Lower lobe of right lung (tissue), 2 donors: Measurements from ENCODE around the gene MMP21. TPM values are rescaled to one million over a fixed set of nuclear protein-coding genes. Genes with fewer than 3 reads are reported as not detected.

Experiments
- ATAC-seq, 2 donors: fragments of 200-7000 bp; cut with Tn5 transposase; one replicate each; pipeline ENCODE4 v1.9.1; 2020 to 2022; ENCODE audit warnings: mild to moderate bottlenecking in 2 of 2, moderate library complexity in 2 of 2
- DNase-seq: peaks from one replicate; pipeline ENCODE4 v3.0.0-alpha.2; 2020
- H3K27ac ChIP-seq: fragments of 200-600 bp; one replicate; pipeline ENCODE4 v1.8.0; 2022
- H3K27me3 ChIP-seq: fragments of 200-600 bp; one replicate; pipeline ENCODE4 v1.8.0; 2022; ENCODE audit warnings: low read depth
- H3K36me3 ChIP-seq: fragments of 200-600 bp; one replicate; pipeline ENCODE4 v1.8.0; 2022; ENCODE audit warnings: mild to moderate bottlenecking
- H3K4me1 ChIP-seq: fragments of 200-600 bp; one replicate; pipeline ENCODE4 v1.8.0; 2022
- H3K4me3 ChIP-seq: fragments of 200-600 bp; one replicate; pipeline ENCODE4 v1.8.0; 2022; ENCODE audit warnings: mild to moderate bottlenecking
- H3K9me3 ChIP-seq: fragments of 200-600 bp; one replicate; pipeline ENCODE4 v1.8.0; 2022
- intact Hi-C: fragments of 100-400 bp; cut with DNase I; formaldehyde crosslinking; loops from one replicate; pipeline ENCODE4 v1.11.0; 2022
- total RNA-seq: library from RNA; stranded (reverse); fragmentation: NEBNext Ultra II Directional; extraction: Animal tissue kit (Norgen Biotek cat#: 25700); gene quantifications from one replicate; pipeline ENCODE4 v1.2.1, GENCODE V29; 2021
- TF ChIP-seq, protein P1 (sequence below): fragments of 200-600 bp; IDR thresholded peaks from one replicate; pipeline ENCODE4 v1.8.0; 2022; ENCODE audit warnings: antibody characterized with exemption, mild to moderate bottlenecking
- donor health status: DM: no; HTN: yes; CAD: no; lungs with severe emphysema.

The MMP21 gene
- total RNA-seq, 1 donor from 2014 or later = not detected

DNA sequence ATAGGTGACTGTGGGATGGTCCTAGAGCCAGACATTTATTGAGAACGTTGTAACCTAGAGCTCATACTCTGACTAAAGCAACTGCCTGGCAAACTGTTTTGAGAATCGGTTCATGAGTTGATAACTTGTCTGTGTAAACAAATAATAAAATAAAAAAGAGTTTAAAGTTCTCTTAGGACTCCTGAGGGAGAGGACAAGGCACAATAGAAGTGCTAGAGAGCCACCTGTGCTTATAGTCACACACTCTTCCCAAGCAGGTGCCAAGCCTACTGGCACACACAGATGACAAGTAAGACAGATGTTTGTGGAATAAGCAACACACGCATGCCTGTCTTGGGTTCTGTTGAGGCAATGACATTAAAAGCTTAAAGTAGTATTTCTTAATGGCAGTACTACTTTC is 48.2 kb downstream of the MMP21 start:
- TF ChIP-seq, protein P1, sequence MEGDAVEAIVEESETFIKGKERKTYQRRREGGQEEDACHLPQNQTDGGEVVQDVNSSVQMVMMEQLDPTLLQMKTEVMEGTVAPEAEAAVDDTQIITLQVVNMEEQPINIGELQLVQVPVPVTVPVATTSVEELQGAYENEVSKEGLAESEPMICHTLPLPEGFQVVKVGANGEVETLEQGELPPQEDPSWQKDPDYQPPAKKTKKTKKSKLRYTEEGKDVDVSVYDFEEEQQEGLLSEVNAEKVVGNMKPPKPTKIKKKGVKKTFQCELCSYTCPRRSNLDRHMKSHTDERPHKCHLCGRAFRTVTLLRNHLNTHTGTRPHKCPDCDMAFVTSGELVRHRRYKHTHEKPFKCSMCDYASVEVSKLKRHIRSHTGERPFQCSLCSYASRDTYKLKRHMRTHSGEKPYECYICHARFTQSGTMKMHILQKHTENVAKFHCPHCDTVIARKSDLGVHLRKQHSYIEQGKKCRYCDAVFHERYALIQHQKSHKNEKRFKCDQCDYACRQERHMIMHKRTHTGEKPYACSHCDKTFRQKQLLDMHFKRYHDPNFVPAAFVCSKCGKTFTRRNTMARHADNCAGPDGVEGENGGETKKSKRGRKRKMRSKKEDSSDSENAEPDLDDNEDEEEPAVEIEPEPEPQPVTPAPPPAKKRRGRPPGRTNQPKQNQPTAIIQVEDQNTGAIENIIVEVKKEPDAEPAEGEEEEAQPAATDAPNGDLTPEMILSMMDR = no peak
- H3K27ac ChIP-seq = no peak overlapping the region
- DNase-seq = no peak
- no peak overlapping the region for H3K4me3 ChIP-seq
- H3K9me3 ChIP-seq = no peaks in the 10 kb centered on the region
- H3K4me1 ChIP-seq = peaks cover 5% of the 10 kb centered on the region
- peaks cover 100% of the 10 kb centered on the region for H3K36me3 ChIP-seq
- ATAC-seq = no peak
- H3K27me3 ChIP-seq = no peaks in the 10 kb centered on the region
- intact Hi-C loops = no loop called here

DNA sequence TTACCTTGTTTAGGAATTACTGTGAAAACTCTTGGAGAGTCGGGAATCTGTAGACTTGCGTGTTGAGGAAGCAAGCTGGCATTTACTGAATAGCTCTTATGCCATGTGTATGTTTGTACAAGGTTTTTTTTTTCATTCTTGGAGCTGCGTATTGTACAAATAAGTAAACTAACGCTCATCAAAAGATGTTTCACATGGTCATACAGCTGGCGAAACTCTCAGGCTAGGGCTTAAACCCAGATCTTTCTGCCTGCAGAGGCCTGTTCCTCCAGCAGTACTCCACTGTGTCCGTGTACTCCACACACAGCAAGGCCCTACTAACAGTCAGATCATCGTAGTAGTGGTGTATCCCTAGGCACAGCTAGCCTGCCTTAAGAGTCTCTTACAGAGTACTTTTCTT is 48.7 kb downstream of the MMP21 start:
- intact Hi-C loops = no loop called here
- Histone ChIP-seq H3K4me3 (no peak overlapping the region), H3K27me3 (no peaks in the 10 kb centered on the region), H3K36me3 (peaks cover 100% of the 10 kb centered on the region), H3K9me3 (no peaks in the 10 kb centered on the region), H3K27ac (no peak overlapping the region), H3K4me1 (peaks cover 5% of the 10 kb centered on the region)
- no peak for DNase-seq
- peak in 1 of 2 donors; percentile 9 for ATAC-seq
- TF ChIP-seq, protein P1 = no peak

GRCh38 chr10:125722811-125723210 is 52.8 kb downstream of the MMP21 start:
- no peaks in the 10 kb centered on the region for H3K9me3 ChIP-seq
- H3K36me3 ChIP-seq = peaks cover 68% of the 10 kb centered on the region
- H3K4me3 ChIP-seq = no peak overlapping the region
- ATAC-seq (no peak), DNase-seq (no peak)
- intact Hi-C loops = no loop called here
- H3K4me1 ChIP-seq = peaks cover 16% of the 10 kb centered on the region
- H3K27ac ChIP-seq = no peak overlapping the region
- TF ChIP-seq, protein P1 = no peak
- no peaks in the 10 kb centered on the region for H3K27me3 ChIP-seq

- TF ChIP-seq, protein P1 = no peak
- no peaks in the 10 kb centered on the region for H3K9me3 ChIP-seq
- intact Hi-C loops = no loop called here
- no peak overlapping the region for H3K27ac ChIP-seq
- ATAC-seq = no peak
- peaks cover 51% of the 10 kb centered on the region for H3K36me3 ChIP-seq
- peaks cover 16% of the 10 kb centered on the region for H3K4me1 ChIP-seq
- peak overlapping the region; percentile 93 for H3K4me3 ChIP-seq
- no peak for DNase-seq
- H3K27me3 ChIP-seq = no peaks in the 10 kb centered on the region
These were observed 54.6 kb downstream of the MMP21 start for GRCh38 chr10:125721035-125721434.

- H3K36me3 ChIP-seq = peaks cover 40% of the 10 kb centered on the region
- no peak for DNase-seq
- no peaks in the 10 kb centered on the region for H3K27me3 ChIP-seq
- H3K27ac ChIP-seq = peak overlapping the region; percentile 90
- intact Hi-C loops = no loop called here
- ATAC-seq = no peak
- H3K4me1 ChIP-seq = peaks cover 16% of the 10 kb centered on the region
- TF ChIP-seq, protein P1 = no peak
- peak overlapping the region; percentile 93 for H3K4me3 ChIP-seq
- no peaks in the 10 kb centered on the region for H3K9me3 ChIP-seq
These were observed 55.6 kb downstream of the MMP21 start for GRCh38 chr10:125720002-125720382.
